Keratinocyte (primary cell): ENCODE data around the gene CYP2U1. TPM values are rescaled to one million over a fixed set of nuclear protein-coding genes. Genes with fewer than 3 reads are reported as not detected.
A peak's percentile ranks its signal among the peaks of the same experiment; 100 is the strongest.

Source experiments
- DNase-seq: peaks from one replicate; pipeline ENCODE4 v3.0.0-alpha.2; 2011; ENCODE audit warnings: low read depth, missing footprints, low spot score
- FAIRE-seq: peaks from 2 replicates; lab custom pipeline; 2011; peaks lifted over from hg19 to GRCh38; lab: Jason Lieb, UNC
- H2AFZ ChIP-seq: 2 replicates; pipeline ENCODE4 v1.6.0; 2012; ENCODE audit warnings: low read length, control low read depth, inconsistent platforms; ENCODE audit not compliant: control insufficient read depth
- H3K27ac ChIP-seq: 2 replicates; pipeline ENCODE4 v1.5.1; 2011; ENCODE audit warnings: low read length; ENCODE audit not compliant: control insufficient read depth, insufficient read depth
- H3K27me3 ChIP-seq: 3 replicates; pipeline ENCODE4 v1.6.0; 2011; ENCODE audit warnings: low read length; ENCODE audit not compliant: control insufficient read depth, insufficient read depth; ENCODE audit errors: extremely low read depth
- H3K36me3 ChIP-seq, 2 experiments: 2 replicates in 1 of 2; 3 replicates in 1 of 2; pipeline ENCODE4 v1.5.1; 2011; ENCODE audit warnings: low read length in 2 of 2, mild to moderate bottlenecking in 1 of 2; ENCODE audit not compliant: control insufficient read depth in 2 of 2, insufficient read depth in 2 of 2; ENCODE audit errors: extremely low read depth in 1 of 2
- H3K4me1 ChIP-seq: 3 replicates; pipeline ENCODE4 v1.5.1; 2011; ENCODE audit warnings: low read length; ENCODE audit not compliant: control insufficient read depth, insufficient read depth; ENCODE audit errors: extremely low read depth
- H3K4me2 ChIP-seq: 3 replicates; pipeline ENCODE4 v1.6.0; 2011; ENCODE audit warnings: low read depth, low read length; ENCODE audit not compliant: control insufficient read depth, insufficient read depth; ENCODE audit errors: extremely low read depth
- H3K4me3 ChIP-seq, 3 experiments: fragments of 200-600 bp in 1 of 3; sonication (generic) in 1 of 3; 2 replicates in 2 of 3; 3 replicates in 1 of 3; pipeline ENCODE4 v1.5.1; 2011 to 2016; ENCODE audit warnings: low read length in 3 of 3, mild to moderate bottlenecking in 3 of 3, control low read depth in 2 of 3, inconsistent platforms in 1 of 3, low read depth in 1 of 3, mixed read lengths in 1 of 3, mixed run types in 1 of 3, moderate library complexity in 1 of 3; ENCODE audit not compliant: control insufficient read depth in 2 of 3, insufficient read depth in 2 of 3; ENCODE audit errors: extremely low read depth in 1 of 3
- H3K79me2 ChIP-seq: 2 replicates; pipeline ENCODE4 v1.6.0; 2012; ENCODE audit warnings: low read length; ENCODE audit not compliant: control insufficient read depth, insufficient read depth
- H3K9ac ChIP-seq: 3 replicates; pipeline ENCODE4 v1.6.0; 2011; ENCODE audit warnings: low read length; ENCODE audit not compliant: control insufficient read depth, insufficient read depth; ENCODE audit errors: extremely low read depth
- H3K9me1 ChIP-seq: 3 replicates; pipeline ENCODE4 v1.6.0; 2011; ENCODE audit warnings: low read length; ENCODE audit not compliant: control insufficient read depth, insufficient read depth; ENCODE audit errors: extremely low read depth
- H3K9me3 ChIP-seq: 2 replicates; pipeline ENCODE4 v1.5.1; 2012; ENCODE audit warnings: low read depth, low read length; ENCODE audit not compliant: control insufficient read depth
- H4K20me1 ChIP-seq: 3 replicates; pipeline ENCODE4 v1.6.0; 2011; ENCODE audit warnings: low read length; ENCODE audit not compliant: control insufficient read depth, insufficient read depth; ENCODE audit errors: extremely low read depth
- EZH2 ChIP-seq: IDR thresholded peaks from one replicate; pipeline ENCODE4 v1.6.1; 2012; ENCODE audit warnings: inconsistent platforms, mild to moderate bottlenecking, low read length, moderate library complexity
- dilution Hi-C: fragments of 300-500 bp; cut with MboI; formaldehyde crosslinking; loops from one replicate; pipeline ENCODE4 v1.7.0; 2020; ENCODE audit warnings: low sequenced_read_pairs; ENCODE audit not compliant: extremely low pct_ligation_motif_present
- polyA plus RNA-seq, 5 experiments: library from polyadenylated mRNA; depleted of rRNA in 3 of 5; stranded (reverse) in 3 of 5; stranded (forward) in 1 of 5; unstranded in 1 of 5; fragments of >200 nt; gene quantifications; 1 replicate in 1 of 5; 2 replicates in 3 of 5; 3 replicates in 1 of 5; pipeline versions ENCODE4 v1.2.1 to v1.2.3, GENCODE V29; 2011 to 2012; ENCODE audit warnings: missing spikeins in 2 of 5, low read depth in 1 of 5, low replicate concordance in 1 of 5
- TF ChIP-seq, protein P1 (sequence below), 3 experiments: IDR thresholded peaks in 1 of 3; conservative IDR thresholded peaks in 1 of 3; optimal IDR thresholded peaks in 1 of 3; 2 replicates in 2 of 3; 3 replicates in 1 of 3; pipeline versions ENCODE3 to v1.5.1; 2011; ENCODE audit warnings: low read length in 3 of 3, mild to moderate bottlenecking in 3 of 3, moderate library complexity in 2 of 3, control low read depth in 1 of 3, inconsistent platforms in 1 of 3; ENCODE audit not compliant: insufficient read depth in 2 of 3; ENCODE audit errors: extremely low read depth in 1 of 3

CYP2U1 gene
- polyA plus RNA-seq, 1 donor (not counting 4 experiments of a cell fraction or from before 2014, with no cell fraction given) = 3.4 TPM

DNA sequence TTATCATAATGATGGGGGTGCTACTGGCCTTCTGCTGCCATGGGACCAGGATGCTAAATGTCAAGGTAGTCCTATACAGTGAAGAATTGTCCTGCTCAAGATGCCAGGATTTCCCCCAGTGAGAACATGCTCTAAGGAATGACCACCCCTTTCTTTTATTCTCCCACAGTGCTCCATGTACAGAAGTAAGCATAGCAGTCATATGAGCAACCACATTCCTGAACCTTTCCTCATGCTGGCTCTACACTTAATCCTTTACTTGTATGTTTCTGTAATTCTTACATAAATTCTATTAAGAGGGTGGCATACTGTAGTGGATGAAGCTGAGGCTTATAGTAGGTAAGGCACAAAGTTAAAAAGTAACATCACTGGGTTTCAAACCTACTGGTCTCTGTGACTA is 20.2 kb downstream of the CYP2U1 start:
- Histone ChIP-seq H3K79me2 (no peaks in the 10 kb centered on the region), H3K9ac (no peak overlapping the region), H4K20me1 (no peaks in the 10 kb centered on the region), H2AFZ (no peak overlapping the region), H3K9me1 (no peaks in the 10 kb centered on the region), H3K36me3 (no peaks in the 10 kb centered on the region), H3K4me3 (no peak overlapping the region), H3K27me3 (no peaks in the 10 kb centered on the region), H3K27ac (no peak overlapping the region), H3K4me2 (no peak overlapping the region), H3K4me1 (peaks cover 8% of the 10 kb centered on the region), H3K9me3 (no peaks in the 10 kb centered on the region)
- no peak for DNase-seq
- peak; percentile 49 for FAIRE-seq
- dilution Hi-C loops = no loop called here
- TF ChIP-seq EZH2 = no peak
- TF ChIP-seq, protein P1, sequence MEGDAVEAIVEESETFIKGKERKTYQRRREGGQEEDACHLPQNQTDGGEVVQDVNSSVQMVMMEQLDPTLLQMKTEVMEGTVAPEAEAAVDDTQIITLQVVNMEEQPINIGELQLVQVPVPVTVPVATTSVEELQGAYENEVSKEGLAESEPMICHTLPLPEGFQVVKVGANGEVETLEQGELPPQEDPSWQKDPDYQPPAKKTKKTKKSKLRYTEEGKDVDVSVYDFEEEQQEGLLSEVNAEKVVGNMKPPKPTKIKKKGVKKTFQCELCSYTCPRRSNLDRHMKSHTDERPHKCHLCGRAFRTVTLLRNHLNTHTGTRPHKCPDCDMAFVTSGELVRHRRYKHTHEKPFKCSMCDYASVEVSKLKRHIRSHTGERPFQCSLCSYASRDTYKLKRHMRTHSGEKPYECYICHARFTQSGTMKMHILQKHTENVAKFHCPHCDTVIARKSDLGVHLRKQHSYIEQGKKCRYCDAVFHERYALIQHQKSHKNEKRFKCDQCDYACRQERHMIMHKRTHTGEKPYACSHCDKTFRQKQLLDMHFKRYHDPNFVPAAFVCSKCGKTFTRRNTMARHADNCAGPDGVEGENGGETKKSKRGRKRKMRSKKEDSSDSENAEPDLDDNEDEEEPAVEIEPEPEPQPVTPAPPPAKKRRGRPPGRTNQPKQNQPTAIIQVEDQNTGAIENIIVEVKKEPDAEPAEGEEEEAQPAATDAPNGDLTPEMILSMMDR (optimal IDR thresholded peaks at IDR 0.05 in 1 of 3, IDR thresholded peaks at IDR 0.05 in 1 of 3, conservative IDR thresholded peaks at IDR 0.05 in 1 of 3; ENCODE audit: extremely low read depth in 1 of 3, insufficient read depth in 2 of 3, low read length in 3 of 3) = no peak

DNA sequence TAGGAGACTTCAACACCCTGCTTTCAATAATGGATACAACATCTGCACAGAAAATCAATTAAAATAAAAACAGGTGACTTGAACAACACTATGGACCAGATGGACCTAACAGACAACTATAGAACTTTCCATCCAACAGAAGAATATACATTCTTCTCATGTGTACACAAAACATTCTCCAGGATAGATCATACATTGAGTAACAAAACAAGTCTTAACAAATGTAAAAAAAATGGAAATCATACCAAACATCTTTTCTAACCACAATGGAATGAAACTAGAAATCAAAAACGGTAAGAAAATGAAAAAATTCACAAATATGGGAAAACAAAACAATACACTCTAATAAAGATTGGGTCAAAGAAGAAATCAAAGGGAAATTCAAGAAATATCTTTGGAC is 24.7 kb downstream of the CYP2U1 start:
- Histone ChIP-seq H3K4me1 (peaks cover 8% of the 10 kb centered on the region), H3K79me2 (no peaks in the 10 kb centered on the region), H3K36me3 (no peaks in the 10 kb centered on the region), H3K4me2 (no peak overlapping the region), H3K27ac (no peak overlapping the region), H3K9me3 (no peaks in the 10 kb centered on the region), H3K27me3 (no peaks in the 10 kb centered on the region), H2AFZ (no peak overlapping the region), H4K20me1 (no peaks in the 10 kb centered on the region), H3K9me1 (no peaks in the 10 kb centered on the region), H3K4me3 (no peak overlapping the region), H3K9ac (no peak overlapping the region)
- TF ChIP-seq, protein P1 (optimal IDR thresholded peaks at IDR 0.05 in 1 of 3, IDR thresholded peaks at IDR 0.05 in 1 of 3, conservative IDR thresholded peaks at IDR 0.05 in 1 of 3; ENCODE audit: extremely low read depth in 1 of 3, insufficient read depth in 2 of 3, low read length in 3 of 3) = no peak
- TF ChIP-seq EZH2 = no peak
- FAIRE-seq (no peak), DNase-seq (no peak)
- dilution Hi-C loops = no loop called here
